Prostate gland (tissue), 2 donors: ENCODE results near the gene AFDN. TPM values are rescaled to one million over a fixed set of nuclear protein-coding genes. Genes with fewer than 3 reads are reported as not detected.

Experiments
- DNase-seq: peaks from one replicate; pipeline ENCODE4 v3.0.0-alpha.2; 2019; ENCODE audit warnings: low spot score
- H3K27ac ChIP-seq, 2 donors: fragments of 200-600 bp; sonication (generic); 2 replicates each; pipeline ENCODE4 v1.5.1; 2017 to 2019
- H3K27me3 ChIP-seq: fragments of 200-600 bp; sonication (generic); replicated peaks from 2 replicates; pipeline ENCODE4 v1.5.1; 2019; ENCODE audit not compliant: insufficient read depth
- H3K36me3 ChIP-seq, 2 donors: fragments of 200-600 bp; sonication (generic); 1 replicate in 1 of 2; 2 replicates in 1 of 2; pipeline versions ENCODE4 v1.5.1 to v1.8.1; 2017 to 2019
- H3K4me1 ChIP-seq: fragments of 200-600 bp; sonication (generic); replicated peaks from 2 replicates; pipeline ENCODE4 v1.5.1; 2019
- H3K4me3 ChIP-seq, 2 donors: fragments of 200-600 bp; sonication (generic); 2 replicates each; pipeline ENCODE4 v1.5.1; 2017 to 2019
- H3K9me3 ChIP-seq: fragments of 200-600 bp; sonication (generic); 2 replicates; pipeline ENCODE4 v1.5.1; 2017
- CTCF ChIP-seq, 4 experiments: fragments of 200-600 bp in 2 of 4; fragments of 450-650 bp in 2 of 4; sonication (generic) in 2 of 4; IDR thresholded peaks; 1 replicate in 3 of 4; 2 replicates in 1 of 4; pipeline ENCODE4 v1.5.1; 2016 to 2019; ENCODE audit warnings: antibody characterized with exemption in 4 of 4, mild to moderate bottlenecking in 2 of 4, moderate library complexity in 2 of 4
- POLR2A ChIP-seq: fragments of 450-650 bp; IDR thresholded peaks from one replicate; pipeline ENCODE4 v1.6.1; 2016; ENCODE audit warnings: antibody characterized with exemption, mild to moderate bottlenecking
- POLR2AphosphoS5 ChIP-seq: sonication (generic); formaldehyde crosslinking; IDR thresholded peaks from one replicate; pipeline ENCODE4 v1.6.1; 2017; ENCODE audit warnings: antibody characterized with exemption
- WGBS: methylation state at CpG from one replicate; pipeline ENCODE4 v1.1.5; 2018; 5-methylcytosine and 5-hydroxymethylcytosine counted together
- intact Hi-C: fragments of 100-400 bp; cut with DNase I; formaldehyde crosslinking; loops from one replicate; pipeline ENCODE4 v1.14.2; 2022
- total RNA-seq, 2 donors: library from RNA; depleted of rRNA; stranded (reverse); fragments of >200 nt; gene quantifications; one replicate each; pipeline ENCODE4 v1.1.0, GENCODE V29; 2016

The AFDN gene
- total RNA-seq, 2 donors from 2014 or later: 171 to 204 TPM

- TF ChIP-seq POLR2A: no peak
- TF ChIP-seq CTCF (IDR thresholded peaks at IDR 0.05): no peak
- no peak for TF ChIP-seq POLR2AphosphoS5
- intact Hi-C loops: no loop called here
- no peak for DNase-seq
Measured at GRCh38 chr6:167988945-167989841, 162.5 kb downstream of the AFDN start.

DNA sequence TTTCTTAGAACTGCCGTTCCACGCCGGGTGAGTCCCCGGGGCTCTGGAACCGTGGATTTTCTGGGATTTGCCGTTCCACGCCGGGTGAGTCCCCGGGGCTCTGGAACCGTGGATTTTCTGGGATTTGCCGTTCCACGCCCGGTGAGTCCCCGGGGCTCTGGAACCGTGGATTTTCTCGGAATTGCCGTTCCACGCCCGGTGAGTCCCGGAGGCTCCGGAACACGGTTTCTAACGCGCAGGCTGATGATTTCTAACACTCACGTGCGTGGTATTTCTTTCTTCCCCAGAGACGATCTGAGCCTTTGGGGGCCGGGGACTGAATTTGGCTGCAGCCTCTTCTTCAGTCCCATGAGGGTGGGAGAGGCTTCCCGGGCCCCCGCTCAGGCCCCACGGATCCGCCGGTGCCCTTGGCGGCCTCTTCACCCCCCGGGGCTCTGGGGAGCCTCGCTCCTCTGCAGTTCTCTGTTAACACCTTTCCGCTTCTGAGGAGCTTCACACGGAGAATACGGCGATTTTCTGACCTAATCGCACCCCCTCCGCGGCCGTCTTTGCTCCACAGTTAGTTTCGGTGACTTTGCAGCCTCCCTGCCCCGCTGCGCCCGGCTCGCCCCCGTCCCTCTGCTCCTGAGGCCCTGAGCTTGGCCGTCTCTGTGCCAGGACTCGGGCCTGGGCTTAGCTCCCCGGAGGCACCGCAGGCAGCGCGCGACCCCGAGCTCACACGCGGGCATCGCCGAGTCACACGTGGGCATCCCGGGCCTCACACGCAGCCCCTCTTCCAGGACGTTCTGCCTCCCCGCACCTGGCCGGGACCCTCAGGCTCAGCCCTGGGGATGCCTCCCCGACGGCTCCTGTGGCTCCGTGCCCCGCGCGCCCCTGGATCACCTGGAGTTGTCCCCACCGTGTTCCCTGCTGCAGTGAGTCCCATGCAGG is 163.6 kb downstream of the AFDN start:
- no peaks in the 10 kb centered on the region for H3K9me3 ChIP-seq
- no peaks in the 10 kb centered on the region for H3K36me3 ChIP-seq
- H3K27me3 ChIP-seq: no peaks in the 10 kb centered on the region
- intact Hi-C loops: no loop called here
- 97% methylated on average over 75 of the region's 75 CpGs for WGBS
- no peak for DNase-seq
- TF ChIP-seq POLR2A: no peak
- TF ChIP-seq POLR2AphosphoS5: no peak
- no peak for TF ChIP-seq CTCF (IDR thresholded peaks at IDR 0.05)
- no peak overlapping the region for H3K4me3 ChIP-seq
- no peaks in the 10 kb centered on the region for H3K4me1 ChIP-seq
- H3K27ac ChIP-seq: no peak overlapping the region

More at GRCh38 chr6:167988945-167989841, 162.5 kb downstream of the AFDN start:
- no peak overlapping the region for H3K27ac ChIP-seq
- 94% methylated on average over 36 of the region's 36 CpGs for WGBS
- H3K9me3 ChIP-seq: no peaks in the 10 kb centered on the region
- H3K4me3 ChIP-seq: no peak overlapping the region
- no peaks in the 10 kb centered on the region for H3K4me1 ChIP-seq
- H3K36me3 ChIP-seq: no peaks in the 10 kb centered on the region
- H3K27me3 ChIP-seq: no peaks in the 10 kb centered on the region

DNA sequence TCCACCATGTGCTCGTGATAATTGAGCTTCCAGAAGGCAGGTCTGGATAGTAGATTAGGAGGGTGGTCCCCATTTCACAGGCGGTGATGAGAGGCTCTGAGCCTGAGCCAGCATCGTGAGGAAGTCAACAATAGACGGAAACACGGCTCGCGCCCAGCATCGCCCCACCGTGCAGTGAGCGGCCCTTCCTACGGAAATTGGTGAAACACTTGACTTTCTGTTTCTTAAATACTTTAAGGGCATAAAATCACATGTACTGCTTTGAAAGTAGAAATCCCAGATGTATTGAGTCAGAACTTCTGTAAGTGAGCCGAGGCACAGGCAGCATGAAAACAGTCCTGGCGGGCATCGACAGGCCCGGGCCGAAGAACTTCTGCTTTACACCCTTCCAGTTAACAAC is 166.5 kb downstream of the AFDN start:
- no peak for DNase-seq
- Histone ChIP-seq H3K4me1 (no peaks in the 10 kb centered on the region), H3K27ac (no peak overlapping the region), H3K36me3 (no peaks in the 10 kb centered on the region), H3K9me3 (no peaks in the 10 kb centered on the region), H3K4me3 (no peak overlapping the region), H3K27me3 (no peaks in the 10 kb centered on the region)
- intact Hi-C loops: no loop called here
- TF ChIP-seq POLR2AphosphoS5 (no peak), POLR2A (no peak), CTCF (IDR thresholded peaks at IDR 0.05) (no peak)
- WGBS: 90% methylated on average over 16 of the region's 16 CpGs

- H3K36me3 ChIP-seq: no peaks in the 10 kb centered on the region
- no peaks in the 10 kb centered on the region for H3K9me3 ChIP-seq
- no peak overlapping the region for H3K4me3 ChIP-seq
- 86% methylated on average over 11 of the region's 11 CpGs for WGBS
- H3K4me1 ChIP-seq: no peaks in the 10 kb centered on the region
- intact Hi-C loops: no loop called here
- no peak overlapping the region for H3K27ac ChIP-seq
- no peaks in the 10 kb centered on the region for H3K27me3 ChIP-seq
- TF ChIP-seq POLR2A: no peak
- no peak for TF ChIP-seq CTCF (IDR thresholded peaks at IDR 0.05)
- TF ChIP-seq POLR2AphosphoS5: no peak
- DNase-seq: no peak
Measured at GRCh38 chr6:167993831-167994230, 167.1 kb downstream of the AFDN start.
